GM18507 (cell line): ENCODE measurements around the gene MAB21L3.
A peak's percentile ranks its signal among the peaks of the same experiment; 100 is the strongest.

Experiments used
- DNase-seq: peaks from one replicate; pipeline ENCODE4 v3.0.0; 2011; ENCODE audit warnings: low read depth; ENCODE audit not compliant: insufficient read length; ENCODE audit errors: extremely low spot score
- FAIRE-seq: peaks from 2 replicates; lab custom pipeline; 2011; peaks lifted over from hg19 to GRCh38; lab: Jason Lieb, UNC

Gene MAB21L3

DNA sequence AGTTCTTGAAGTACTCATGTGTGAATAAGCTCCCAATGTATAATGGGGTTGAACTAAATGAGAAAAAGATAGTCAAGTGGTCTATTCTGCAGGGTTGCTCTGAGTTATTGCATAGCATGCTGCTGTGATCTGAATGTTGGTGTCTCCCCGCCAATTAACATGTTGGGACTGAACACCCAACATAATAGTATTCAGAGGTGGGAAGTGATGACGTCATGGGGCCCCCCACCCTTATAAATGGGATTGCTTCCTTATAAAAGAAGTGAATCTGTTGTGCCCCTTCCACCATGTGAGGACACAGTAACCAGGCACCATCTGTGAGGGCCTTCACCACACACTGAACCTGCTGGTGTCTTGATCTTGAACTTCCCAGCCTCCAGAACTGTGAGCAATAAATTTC, 50.2 kb downstream of the MAB21L3 start:
- DNase-seq, result no peak
- FAIRE-seq, result no peak

DNA sequence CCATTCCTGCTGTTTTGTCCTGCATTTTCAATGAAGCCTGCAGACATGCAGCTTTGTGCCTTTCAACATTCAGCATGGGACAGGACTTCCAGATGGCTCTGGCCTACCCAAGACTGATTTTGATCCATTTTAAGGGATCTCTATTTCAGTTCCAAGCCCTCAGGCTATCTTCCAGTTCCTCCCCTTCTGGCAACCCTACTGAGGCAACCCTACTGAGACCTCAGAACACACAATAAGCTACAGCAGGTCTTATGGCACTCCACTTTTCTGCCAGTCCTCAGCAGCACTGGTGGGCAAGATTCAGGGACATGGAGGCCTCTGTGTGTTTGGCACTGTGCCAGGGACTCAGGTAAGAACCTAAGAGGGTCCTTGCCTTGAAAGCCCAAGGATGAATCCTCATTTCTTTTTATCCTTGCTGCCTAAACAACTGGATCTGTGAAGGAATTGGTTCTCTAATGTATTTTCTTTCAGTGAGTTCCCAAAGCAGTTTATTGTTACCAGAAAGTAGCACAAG, 50.7 kb downstream of the MAB21L3 start:
- no peak for FAIRE-seq
- DNase-seq, result no peak

DNA sequence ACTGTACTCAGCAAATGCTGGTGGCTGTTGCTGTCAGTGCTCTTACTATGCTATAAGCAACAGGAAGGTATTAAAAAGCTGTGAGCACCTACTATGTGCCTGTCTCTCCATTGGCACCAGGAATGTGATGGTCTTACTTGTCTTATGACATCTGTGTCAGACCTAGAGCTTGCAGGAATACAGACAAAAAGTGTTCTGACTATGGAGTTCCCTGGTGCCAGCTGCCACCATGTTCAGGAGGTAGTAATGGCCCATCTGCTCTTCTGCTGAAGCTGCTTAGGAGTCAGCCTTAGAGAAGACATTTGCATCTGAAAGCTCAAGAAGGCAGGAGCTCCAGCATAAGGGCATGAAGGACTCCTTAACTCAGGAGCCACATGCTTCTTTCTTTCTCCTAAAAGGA, 52.3 kb downstream of the MAB21L3 start:
- DNase-seq (no peak), FAIRE-seq (no peak)

DNA sequence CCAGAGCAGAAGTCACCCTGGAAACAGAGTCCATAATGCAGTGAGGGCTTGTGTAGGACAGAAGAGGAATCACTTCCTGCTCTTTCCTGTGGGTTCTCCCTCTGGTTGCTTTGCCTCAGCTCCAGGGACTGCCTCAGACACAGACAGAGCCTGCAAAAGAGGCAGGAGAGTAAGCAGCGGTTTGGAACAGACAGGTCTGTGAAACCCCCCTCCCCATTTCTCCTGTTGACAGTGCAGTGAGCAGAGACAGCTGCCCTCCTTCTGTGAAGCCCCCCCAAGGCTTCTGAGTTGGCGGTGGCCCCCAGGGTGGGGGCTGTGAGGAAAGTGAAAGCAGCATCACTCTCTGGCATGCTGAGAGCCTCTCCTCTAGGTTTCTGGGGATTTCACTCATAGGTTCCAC, 53.0 kb downstream of the MAB21L3 start:
- no peak for DNase-seq
- no peak for FAIRE-seq

DNA sequence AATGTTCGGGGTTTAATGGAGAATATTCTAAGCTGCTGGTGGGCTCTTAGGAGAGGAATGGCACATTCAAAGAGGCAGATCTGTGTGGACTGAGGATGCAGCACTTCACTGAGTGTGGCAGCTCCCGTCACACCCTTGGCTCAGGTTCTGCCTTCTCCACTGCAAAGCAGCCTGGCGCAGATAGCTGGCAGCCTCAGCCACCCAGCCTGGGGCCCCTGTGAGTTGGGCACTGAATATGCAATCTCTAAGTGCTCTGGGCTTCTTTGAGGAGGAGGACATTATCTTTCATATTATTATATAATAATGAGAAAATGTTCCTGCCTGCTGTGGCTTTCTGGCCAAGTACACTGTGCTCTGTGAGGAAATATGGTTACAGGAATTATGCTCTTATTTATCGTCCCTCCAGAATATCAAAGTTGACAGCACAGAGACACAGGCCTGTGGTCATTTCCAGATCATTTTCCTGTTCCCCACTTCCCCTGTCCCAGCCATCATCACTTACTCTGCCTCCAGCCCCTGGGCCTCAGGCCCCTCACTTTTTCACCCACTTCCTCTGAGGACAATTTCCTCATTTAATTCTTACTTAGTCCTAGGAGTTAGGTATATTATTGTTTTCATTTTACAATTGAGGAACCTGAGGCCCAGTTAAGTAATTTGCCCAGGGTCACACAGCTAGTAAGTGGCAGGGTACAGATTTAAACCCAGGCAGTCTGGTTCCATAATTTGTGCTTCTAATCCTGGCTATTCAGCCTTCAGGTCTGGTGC, 53.6 kb downstream of the MAB21L3 start:
- FAIRE-seq, result no peak
- no peak for DNase-seq

DNA sequence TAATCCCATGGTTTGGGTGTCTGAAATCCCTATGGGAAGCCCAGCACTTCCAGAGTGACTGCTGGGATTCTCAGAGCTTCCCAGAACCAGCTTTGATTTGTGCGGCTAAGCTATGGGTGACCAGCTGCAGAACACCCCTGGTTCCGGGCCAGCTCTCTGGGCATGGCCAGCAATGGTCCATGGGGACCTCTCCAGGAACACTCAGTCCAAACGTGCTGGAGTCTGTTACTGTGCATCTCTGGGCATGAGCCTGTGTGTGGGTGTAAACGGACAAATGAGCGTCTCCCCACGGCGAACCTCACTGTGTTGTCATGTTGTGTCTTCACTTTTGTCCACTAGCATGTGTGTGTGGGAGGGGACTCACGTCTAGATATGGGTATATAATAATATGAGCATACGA, 54.4 kb downstream of the MAB21L3 start:
- DNase-seq, result no peak
- no peak for FAIRE-seq

DNA sequence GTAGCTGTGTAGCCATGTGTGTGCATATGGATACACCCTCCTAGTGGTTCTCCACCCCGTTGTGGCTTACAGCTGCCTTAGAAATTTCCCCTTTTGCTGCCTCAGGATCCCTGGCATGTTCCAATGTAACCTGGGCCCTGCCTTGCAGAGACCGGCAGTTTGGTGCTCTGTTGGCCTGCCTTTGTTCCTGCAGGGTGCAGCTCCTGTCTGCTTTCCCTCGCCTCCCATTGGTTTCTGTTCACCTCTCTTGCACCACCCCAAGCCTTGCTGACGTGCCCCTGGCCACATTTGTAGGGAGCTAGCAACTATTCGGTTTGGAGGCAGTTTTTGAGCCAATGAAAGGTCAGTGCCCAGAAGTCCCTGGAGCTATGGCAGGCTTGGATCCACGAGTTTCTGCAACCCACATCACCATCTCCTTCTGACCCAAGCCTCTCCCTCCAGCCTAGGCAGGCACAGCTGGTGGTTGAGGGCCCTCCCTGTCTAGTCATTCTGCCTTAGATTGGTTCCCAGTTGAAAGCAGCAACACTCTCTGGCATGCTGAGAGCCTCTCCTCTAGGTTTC, 54.9 kb downstream of the MAB21L3 start:
- FAIRE-seq (no peak), DNase-seq (no peak)

DNA sequence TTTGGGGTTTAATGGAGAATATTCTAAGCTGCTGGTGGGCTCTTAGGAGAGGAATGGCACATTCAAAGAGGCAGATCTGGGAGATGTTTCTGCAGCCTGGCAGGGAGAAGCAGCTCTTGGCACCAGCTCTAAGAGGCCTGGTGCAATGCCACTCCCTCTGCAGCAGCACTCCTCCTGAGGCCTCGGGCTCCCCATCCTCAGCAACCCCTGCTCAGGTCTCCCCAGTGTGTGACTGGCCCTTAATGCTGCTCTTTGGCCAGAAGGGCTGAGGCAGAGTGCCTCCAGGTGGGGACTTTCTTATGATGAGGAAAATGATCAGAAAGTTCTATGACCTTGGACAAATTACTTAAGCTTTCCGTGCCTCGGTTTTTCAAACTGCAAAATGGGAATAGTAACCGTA, 55.5 kb downstream of the MAB21L3 start:
- no peak for DNase-seq
- no peak for FAIRE-seq

DNA sequence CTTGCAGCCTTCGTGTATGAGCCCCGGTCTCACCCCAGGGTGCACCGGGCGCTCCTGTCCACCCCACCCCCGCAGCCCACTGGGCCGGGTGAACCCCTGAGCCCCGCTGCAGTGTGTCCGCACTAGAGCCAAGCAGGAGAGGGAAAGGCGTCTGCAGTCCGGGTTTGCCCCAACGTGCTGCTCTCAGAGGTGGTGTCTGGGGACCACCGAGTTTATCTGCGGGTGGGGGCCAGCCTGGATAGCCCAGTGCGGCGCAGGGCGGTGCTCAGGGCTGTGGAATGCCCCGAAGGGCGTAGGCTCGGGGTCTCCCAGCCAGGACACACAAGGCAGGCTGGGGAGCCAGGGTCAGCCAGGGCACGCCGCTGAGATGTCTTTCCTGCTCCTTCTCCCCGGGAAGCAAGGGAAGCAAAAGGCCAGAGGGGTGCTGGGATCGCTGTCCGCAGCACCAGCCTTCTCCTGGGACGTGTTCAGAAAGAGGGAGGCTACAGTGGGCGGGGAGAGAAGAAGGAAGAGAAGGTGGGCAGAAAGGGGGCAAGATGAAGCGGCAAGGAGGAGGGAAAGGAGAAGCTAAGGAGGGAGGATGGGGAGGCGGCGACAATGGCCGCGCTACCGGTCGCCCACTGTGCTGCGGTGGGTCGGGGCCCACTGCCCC, 56.6 kb downstream of the MAB21L3 start:
- FAIRE-seq, result no peak

DNA sequence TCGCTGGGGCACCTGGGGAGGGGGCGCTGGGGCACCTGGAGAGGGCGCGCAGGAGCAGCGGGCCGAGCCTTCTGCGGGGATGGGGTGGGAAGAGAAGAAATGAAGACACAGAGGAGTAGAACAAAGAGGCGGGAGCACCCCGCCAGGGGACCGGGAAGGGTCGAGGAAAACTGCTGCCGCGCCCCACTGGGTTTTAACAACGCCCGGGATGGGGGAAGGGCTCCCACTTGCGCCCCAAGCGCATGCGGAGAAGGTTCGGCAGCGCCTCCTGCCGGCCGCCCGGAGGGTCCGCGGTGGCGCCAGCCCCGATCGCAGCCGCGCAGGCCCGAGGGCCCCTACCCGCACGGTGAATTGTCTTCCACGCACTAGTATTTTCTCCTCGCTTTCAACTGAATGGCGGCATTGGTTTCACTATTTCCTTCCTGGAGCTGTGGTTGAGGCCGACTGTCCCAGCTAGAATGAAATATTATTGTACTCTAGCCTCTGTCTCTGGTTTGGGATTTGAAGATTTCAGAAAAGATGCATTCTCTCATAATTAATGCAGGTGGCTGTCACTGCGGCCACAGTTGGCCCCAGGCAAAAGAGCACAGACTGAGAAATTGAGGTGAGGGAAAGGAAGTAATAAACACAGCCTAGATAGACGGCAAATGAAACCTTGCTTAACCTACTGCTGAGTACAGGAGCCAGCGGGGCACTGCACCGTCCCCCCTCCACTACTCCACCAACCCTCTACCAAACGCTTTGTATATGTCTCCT, 57.3 kb downstream of the MAB21L3 start:
- DNase-seq (peak; percentile 74), FAIRE-seq (no peak)

More for the DNA sequence above, 56.6 kb downstream of the MAB21L3 start:
- no peak for DNase-seq

DNA sequence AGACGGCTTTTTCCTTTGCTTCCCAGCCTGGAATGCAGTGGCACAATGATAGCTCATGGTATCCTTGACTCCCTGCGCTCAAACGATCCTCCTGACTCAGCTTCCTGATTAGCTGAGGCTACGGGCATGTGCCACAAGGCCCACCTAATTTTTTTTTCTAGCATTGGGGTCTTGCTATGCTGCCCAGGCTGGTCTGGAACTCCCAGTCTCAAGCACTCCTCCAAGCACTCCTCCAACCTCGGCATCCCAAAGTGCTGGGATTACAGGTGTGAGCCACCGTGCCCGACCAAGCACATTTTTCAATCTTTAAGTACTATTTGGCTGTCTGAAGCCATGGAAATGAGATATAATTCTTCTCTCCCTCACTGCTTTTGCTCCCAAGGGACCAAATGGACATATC, 58.7 kb downstream of the MAB21L3 start:
- FAIRE-seq (no peak), DNase-seq (no peak)

DNA sequence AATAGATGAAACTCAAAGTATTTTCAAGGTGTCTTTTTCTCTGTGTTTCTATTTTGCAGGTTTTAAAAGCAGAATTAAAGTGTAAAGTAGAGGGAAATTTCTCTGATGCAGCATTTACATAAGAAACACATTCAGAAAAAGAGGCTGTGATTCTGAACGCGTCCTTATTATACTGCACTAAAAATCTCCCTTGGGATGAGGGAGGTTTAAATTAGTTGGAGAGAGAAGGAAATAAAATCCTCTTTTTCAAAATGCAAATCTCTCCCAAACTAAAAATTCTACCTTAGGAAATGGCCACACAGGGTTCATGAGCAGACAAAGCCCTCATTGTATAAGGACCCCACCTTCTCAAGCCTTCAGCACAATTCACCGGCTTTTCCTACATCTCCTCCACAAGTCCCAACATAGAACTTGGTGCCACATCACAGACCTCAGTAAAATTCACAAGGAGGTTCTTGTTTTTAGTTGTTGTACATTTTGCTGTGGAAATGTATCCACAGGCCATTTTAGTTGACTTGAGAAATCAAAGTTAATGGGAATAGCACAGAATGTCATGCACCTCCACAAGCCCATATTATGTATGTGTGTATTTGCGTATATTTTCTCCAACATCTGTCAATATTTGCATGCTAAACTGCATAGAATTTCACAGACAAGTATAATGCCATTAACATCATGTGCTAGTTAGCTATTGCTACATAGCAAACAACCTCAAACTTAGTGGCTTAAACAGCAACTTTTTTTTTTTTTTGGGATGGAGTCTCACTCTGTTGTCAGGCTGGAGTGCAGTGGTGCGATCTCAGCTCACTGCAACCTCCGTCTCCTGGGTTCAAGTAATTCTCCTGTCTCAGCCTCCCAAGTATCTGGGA, 59.8 kb downstream of the MAB21L3 start:
- FAIRE-seq (no peak), DNase-seq (no peak)

DNA sequence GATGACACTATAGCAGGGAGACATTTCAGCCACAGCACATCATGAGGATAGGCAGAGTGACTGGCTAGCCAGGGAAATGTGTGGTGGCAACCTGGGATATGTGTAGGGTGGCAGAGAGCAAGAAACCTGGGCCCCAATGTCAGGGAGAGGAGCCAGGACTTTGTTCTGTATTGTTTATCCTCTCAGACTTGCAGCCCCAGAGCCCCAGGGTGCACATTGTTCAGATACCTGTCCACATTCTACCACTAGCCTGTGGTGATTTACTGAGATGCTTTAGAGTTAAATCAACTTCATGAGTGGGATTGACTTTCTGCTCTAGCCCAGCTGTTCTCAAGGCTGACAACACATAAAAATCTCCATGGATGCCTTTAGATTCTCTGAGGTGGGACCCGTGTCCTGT, 61.5 kb downstream of the MAB21L3 start:
- DNase-seq, result no peak
- FAIRE-seq, result no peak

DNA sequence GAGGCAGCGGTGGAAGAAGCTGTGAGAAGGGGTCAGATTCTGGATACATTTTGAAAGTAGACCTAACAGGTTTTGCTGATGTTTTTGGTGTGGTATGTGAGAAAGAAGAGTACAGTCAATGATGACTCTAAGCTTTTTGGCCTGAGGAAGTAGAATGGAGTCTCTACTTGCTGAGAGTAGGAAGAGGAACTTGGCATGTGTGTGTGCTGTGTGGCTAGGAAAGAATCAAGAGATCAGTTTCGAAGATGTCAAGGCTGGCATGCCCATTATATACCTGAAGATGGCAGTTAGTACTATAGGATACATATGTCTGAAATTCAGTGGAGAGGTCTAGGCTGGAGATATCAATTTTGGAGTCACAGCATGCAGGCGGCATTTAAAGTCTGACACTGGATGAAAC, 64.4 kb downstream of the MAB21L3 start:
- DNase-seq, result no peak
- no peak for FAIRE-seq

DNA sequence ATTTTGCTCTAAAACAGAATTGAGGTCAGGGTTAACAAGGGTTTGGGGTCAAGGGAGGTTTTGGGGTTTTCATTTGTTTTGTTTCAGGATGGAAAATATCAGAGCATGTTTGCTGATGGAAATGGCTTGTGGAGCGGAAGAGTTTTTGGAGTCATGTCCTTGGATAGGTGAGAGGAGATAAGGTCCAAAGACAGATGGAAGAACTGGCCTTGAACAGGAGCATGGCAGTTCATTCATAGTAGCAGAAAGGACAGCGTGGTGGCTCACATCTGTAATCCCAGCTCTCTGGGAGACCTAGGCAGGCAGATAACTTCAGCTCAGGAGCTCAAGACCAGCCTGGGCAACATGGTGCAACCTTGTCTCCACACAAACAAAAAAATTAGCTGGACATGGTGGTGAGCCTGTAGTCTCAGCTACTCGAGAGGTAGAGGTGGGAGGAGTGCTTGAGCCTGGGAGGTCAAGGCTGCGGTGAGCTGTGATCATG, 65.1 kb downstream of the MAB21L3 start:
- DNase-seq, result no peak
- no peak for FAIRE-seq

DNA sequence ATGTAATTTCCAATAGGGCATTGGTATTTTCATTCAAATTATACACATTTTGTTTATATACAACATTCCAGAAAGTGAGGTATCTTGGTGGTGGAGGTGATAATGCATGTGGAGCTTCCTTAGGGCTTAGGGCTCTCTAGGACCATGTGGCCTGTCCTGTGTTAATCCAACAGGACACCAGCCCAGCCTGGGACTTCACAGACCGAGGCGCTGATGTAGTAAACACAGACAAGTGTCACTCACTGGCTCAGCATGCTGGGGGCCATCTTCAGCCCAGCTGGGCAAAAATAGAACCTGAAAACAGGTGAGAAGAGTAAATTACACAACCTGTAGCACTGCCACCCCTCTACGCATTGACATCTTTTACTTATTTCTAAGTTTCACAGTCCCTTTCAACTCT, 66.7 kb downstream of the MAB21L3 start:
- DNase-seq (no peak), FAIRE-seq (no peak)

DNA sequence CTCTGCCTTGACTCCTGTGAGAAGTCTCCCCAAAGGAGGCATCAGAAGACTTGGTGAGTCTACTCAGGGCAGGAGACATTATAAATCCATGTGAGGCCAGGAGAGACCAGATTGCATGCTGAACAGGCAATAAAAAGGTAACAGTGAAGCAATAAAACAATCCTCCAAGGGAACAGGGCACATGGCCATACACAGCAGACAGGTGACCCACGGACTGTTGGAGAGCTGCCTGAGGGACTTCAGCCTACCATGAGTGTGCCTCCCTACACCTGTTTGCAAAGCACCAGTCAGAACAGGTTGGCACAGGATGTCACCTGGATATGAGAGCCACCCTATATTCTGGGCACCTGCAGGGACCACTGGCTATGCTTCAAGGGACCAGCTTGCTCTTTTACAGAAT, 67.6 kb downstream of the MAB21L3 start:
- DNase-seq (no peak), FAIRE-seq (no peak)

DNA sequence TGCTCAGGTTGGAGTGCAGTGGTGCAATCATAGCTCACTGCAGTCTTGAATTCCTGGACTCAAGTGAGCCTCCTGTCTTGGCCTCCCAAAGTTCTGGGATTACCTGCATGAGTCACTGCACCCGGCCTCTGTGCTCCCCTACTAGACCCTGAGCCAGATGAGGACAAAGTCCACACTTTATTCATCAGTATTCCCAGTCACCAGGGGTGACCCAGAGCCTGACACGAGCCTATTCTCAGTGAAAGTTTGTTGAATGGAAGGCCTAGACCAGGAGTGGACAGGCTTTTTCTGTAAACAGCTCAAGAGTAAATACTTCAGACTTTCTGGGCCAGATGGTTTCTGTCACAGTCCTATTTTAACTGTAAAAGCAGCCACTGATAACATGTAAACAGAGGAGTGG, 68.2 kb downstream of the MAB21L3 start:
- FAIRE-seq, result no peak
- DNase-seq, result no peak

DNA sequence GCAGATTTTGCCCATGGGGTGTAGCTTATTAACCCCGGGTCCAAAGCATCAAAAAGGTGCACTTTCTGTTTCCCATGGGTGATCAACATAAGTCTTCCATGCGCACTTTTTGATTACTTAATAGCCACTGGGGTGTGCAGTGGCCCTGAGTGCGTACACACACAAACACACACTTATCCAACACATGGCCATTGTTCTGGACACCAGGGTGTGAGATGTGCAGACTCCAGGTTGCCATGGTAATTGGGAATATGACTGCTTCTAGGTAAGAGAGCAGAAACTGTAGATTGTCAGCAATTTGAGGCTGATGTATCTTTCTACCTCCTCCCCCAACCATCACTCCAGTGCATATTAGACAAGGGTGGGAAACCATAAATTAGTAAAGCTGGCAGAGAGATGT, 68.8 kb downstream of the MAB21L3 start:
- DNase-seq, result no peak
- FAIRE-seq, result no peak
